ENCODE data around the gene PCMT1. TPM values are rescaled to one million over a fixed set of nuclear protein-coding genes. Genes with fewer than 3 reads are reported as not detected.

The PCMT1 gene
- total and polyA plus RNA-seq, 2 of the 4 experiments (the other 2 are of a cell fraction), result 101 to 109 TPM

- no peaks in the 10 kb centered on the region; the same call in 1 of the 2 replicates for H3K9me1 ChIP-seq (ENCODE audit: insufficient read depth, low read length)
- no peaks in the 10 kb centered on the region for H3K9me3 ChIP-seq (ENCODE audit: control insufficient read depth, insufficient read depth, low read length)
- H3K4me2 ChIP-seq (ENCODE audit: low read depth, low read length), result peak overlapping the region; percentile 43
- ChIA-PET POLR2A (ENCODE audit: unreplicated experiment) (no interaction called here), CTCF (no interaction called here)
- in situ Hi-C loops (cut with MboI; ENCODE audit: low sequenced_read_pairs), result loop anchor here (5.0 to 25.0 kb wide), 3 partner anchors 36 to 1231 kb away; partner anchors contain the start of gene RAET1G
- BruUV-seq (replicated peaks), result no TSS peak
- H3K4me3 ChIP-seq (ENCODE audit: insufficient read depth, low read depth, low read length), result no peak overlapping the region
- H2BK120ac ChIP-seq (ENCODE audit: low read depth, low read length), result no peak overlapping the region
- H4K8ac ChIP-seq (ENCODE audit: low read depth in 2 of 2, low read length in 2 of 2), result no peak overlapping the region
- ATAC-seq (ENCODE audit: low read depth) (no peak; the same call in none of the 2 replicates), DNase-seq (no peak)
- H2AK5ac ChIP-seq (ENCODE audit: low read depth, low read length), result peak overlapping the region; percentile 23; the same call in 1 of the 2 replicates
- H3K27ac ChIP-seq (ENCODE audit: insufficient read depth, low read length), result peak overlapping the region; percentile 13; the same call in 1 of the 2 replicates
- H2BK5ac ChIP-seq (ENCODE audit: low read depth, low read length, poor library complexity, severe bottlenecking), result peak overlapping the region; percentile 20
- no peaks in the 10 kb centered on the region for H3K27me3 ChIP-seq (ENCODE audit: control insufficient read depth, insufficient read depth, low read length)
- H3K56ac ChIP-seq (ENCODE audit: extremely low read depth, insufficient read depth, low read length), result no peak overlapping the region
- peaks cover 8% of the 10 kb centered on the region; the same call in 1 of the 2 replicates for H4K20me1 ChIP-seq (ENCODE audit: insufficient read depth, low read length)
- no peak overlapping the region for H3K9ac ChIP-seq (ENCODE audit: low read depth, low read length)
- peaks cover 11 to 22% of the 10 kb centered on the region in 2 experiments for H3K79me1 ChIP-seq (ENCODE audit: low read depth in 1 of 2, low read length in 2 of 2)
- dilution Hi-C loops (cut with HindIII; ENCODE audit: low sequenced_read_pairs, unreplicated experiment), result no loop called here
- WGBS, 2 experiments (ENCODE audit: extremely low coverage in 2 of 2, insufficient read length in 1 of 2), result 74% methylated on average over 2 of the region's 6 CpGs; no CpG with 5 or more reads in 1 of the 2 experiments
- no peak overlapping the region for H3K23ac ChIP-seq (ENCODE audit: low read depth, low read length)
- H3K36me3 ChIP-seq (ENCODE audit: control insufficient read depth, insufficient read depth, low read length), result peaks cover 23% of the 10 kb centered on the region
- no peak overlapping the region for H2BK20ac ChIP-seq (ENCODE audit: low read depth, low read length)
- no peak overlapping the region for H4K91ac ChIP-seq (ENCODE audit: insufficient read depth, low read depth, low read length)
- H3K14ac ChIP-seq (replicated peaks; ENCODE audit: low read depth, low read length), result peak overlapping the region; percentile 28; the same call in 1 of the 2 replicates
- no peak overlapping the region for H2AK9ac ChIP-seq (replicated peaks; ENCODE audit: low read depth, low read length, poor library complexity)
- peak overlapping the region; percentile 11; the same call in 1 of the 2 replicates for H3K4ac ChIP-seq (ENCODE audit: low read depth, low read length)
- H3K18ac ChIP-seq (ENCODE audit: low read depth, low read length), result no peak overlapping the region
- no peak overlapping the region for H2BK15ac ChIP-seq (ENCODE audit: low read depth, low read length)
- H4K5ac ChIP-seq (ENCODE audit: low read depth, low read length), result no peak overlapping the region
- peaks cover 6% of the 10 kb centered on the region for H3K4me1 ChIP-seq (ENCODE audit: control insufficient read depth, insufficient read depth, low read length)
- intact Hi-C loops (cut with micrococcal nuclease), result no loop called here
- H2AFZ ChIP-seq (replicated peaks; ENCODE audit: low read length, poor library complexity), result peak overlapping the region; percentile 18
- TF ChIP-seq NFE2L2 (IDR thresholded peaks at IDR 0.05; ENCODE audit: low read depth, low read length) (no peak), CEBPB (IDR thresholded peaks at IDR 0.05; ENCODE audit: low read depth, low read length) (no peak), CHD1 (IDR thresholded peaks at IDR 0.05; ENCODE audit: low read depth, low read length) (no peak), RAD21 (IDR thresholded peaks at IDR 0.05; ENCODE audit: low read length) (no peak), RCOR1 (IDR thresholded peaks at IDR 0.05; ENCODE audit: insufficient replicate concordance, low read length) (no peak), MAZ (IDR thresholded peaks at IDR 0.05; ENCODE audit: borderline replicate concordance, low read depth, low read length) (no peak), ELK1 (IDR thresholded peaks at IDR 0.05; ENCODE audit: borderline replicate concordance, low read depth, low read length) (no peak), RFX5 (IDR thresholded peaks at IDR 0.05; ENCODE audit: low read depth, low read length) (no peak)
Observed at GRCh38 chr6:149831308-149831820, 81.8 kb downstream of the PCMT1 start.
